Left colon (tissue), 2 donors: Measurements from ENCODE around the gene RFC1. TPM values are rescaled to one million over a fixed set of nuclear protein-coding genes. Genes with fewer than 3 reads are reported as not detected.
A peak's percentile ranks its signal among the peaks of the same experiment; 100 is the strongest.
"Not testable (repeated sequence)": the region's sequence is repeated elsewhere in the genome, so short reads cannot be mapped to it uniquely, and the experiment has no call there.

ENCODE experiments used
- ATAC-seq: fragments of 200-7000 bp; cut with Tn5 transposase; one replicate; pipeline ENCODE4 v1.9.1; 2020; ENCODE audit warnings: mild to moderate bottlenecking, moderate library complexity
- DNase-seq, 2 donors: peaks; one replicate each; pipeline ENCODE4 v3.0.0-alpha.2; 2020
- intact Hi-C, 2 donors: fragments of 100-400 bp; cut with DNase I in 1 of 2; cut with micrococcal nuclease in 1 of 2; formaldehyde crosslinking; loops; one replicate each; pipeline versions ENCODE4 v1.11.2 to v1.14.0; 2022; cut with DNase I, micrococcal nuclease
- long read RNA-seq: library from polyadenylated mRNA; unstranded; transcript quantifications from one replicate; pipeline ENCODE4 v2.0.0, GENCODE V29; 2021
- total RNA-seq, 2 donors: library from RNA; stranded (reverse); fragmentation: NEBNext Ultra II Directional; extraction: Animal tissue kit (Norgen Biotek cat#: 25700); gene quantifications; one replicate each; pipeline ENCODE4 v1.2.1, GENCODE V29; 2021
- donor health status: DM: no; HTN: no; CAD: no.
- donor health status: DM: yes; HTN: yes; CAD: no.

Gene RFC1
- 10 to 100 TPM; 24.0 to 25.2 TPM for total RNA-seq
- long read RNA-seq, full-length matches to known transcripts = 4 of 14 reads
- long read RNA-seq, partial matches to known transcripts = 7 of 14 reads
- long read RNA-seq, other reads (novel, unspliced or antisense) = 3 of 14 reads

- peak; percentile 100 for ATAC-seq
- peak; percentile 91 to 99 for DNase-seq
- intact Hi-C loops = no loop called here
Measured at GRCh38 chr4:39365830-39366771, at the start of gene RFC1. Gene RFC1, minus strand, starts transcription at chr4:39366362. Its CDS starts 121 bp downstream, at chr4:39366241.

GRCh38 chr4:39415678-39416283 lies 49.6 kb upstream of the RFC1 start:
- ATAC-seq (no peak), DNase-seq (no peak)
- intact Hi-C loops = no loop called here

- DNase-seq, ATAC-seq, intact Hi-C loops: not testable (repeated sequence)
Measured at GRCh38 chr4:39411561-39411960, 45.4 kb upstream of the RFC1 start.

GRCh38 chr4:39410415-39410814 lies 44.3 kb upstream of the RFC1 start:
- ATAC-seq (no peak), DNase-seq (no peak)
- intact Hi-C loops = no loop called here

DNA sequence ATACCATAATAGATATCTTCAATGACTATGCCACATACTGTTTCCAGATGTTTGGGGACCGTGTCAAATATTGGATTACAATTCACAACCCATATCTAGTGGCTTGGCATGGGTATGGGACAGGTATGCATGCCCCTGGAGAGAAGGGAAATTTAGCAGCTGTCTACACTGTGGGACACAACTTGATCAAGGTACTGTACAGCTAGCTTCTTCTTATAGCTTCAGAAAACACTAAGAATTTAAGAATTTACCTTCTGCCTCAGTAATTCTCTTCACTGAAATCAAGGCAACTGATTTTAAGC lies 41.4 kb upstream of the RFC1 start:
- intact Hi-C loops = no loop called here
- DNase-seq = no peak
- ATAC-seq = peak; percentile 13

GRCh38 chr4:39406763-39407583 lies 40.8 kb upstream of the RFC1 start, which contains the start of gene KLB:
Gene KLB, plus strand, starts transcription at chr4:39406930. Its CDS starts 20 bp downstream, at chr4:39406950.
- DNase-seq (peak; percentile 42 to 49), ATAC-seq (peak; percentile 100)
- intact Hi-C loops = no loop called here

GRCh38 chr4:39401640-39402039 lies 35.5 kb upstream of the RFC1 start:
- ATAC-seq, DNase-seq, intact Hi-C loops: not testable (repeated sequence)

DNA sequence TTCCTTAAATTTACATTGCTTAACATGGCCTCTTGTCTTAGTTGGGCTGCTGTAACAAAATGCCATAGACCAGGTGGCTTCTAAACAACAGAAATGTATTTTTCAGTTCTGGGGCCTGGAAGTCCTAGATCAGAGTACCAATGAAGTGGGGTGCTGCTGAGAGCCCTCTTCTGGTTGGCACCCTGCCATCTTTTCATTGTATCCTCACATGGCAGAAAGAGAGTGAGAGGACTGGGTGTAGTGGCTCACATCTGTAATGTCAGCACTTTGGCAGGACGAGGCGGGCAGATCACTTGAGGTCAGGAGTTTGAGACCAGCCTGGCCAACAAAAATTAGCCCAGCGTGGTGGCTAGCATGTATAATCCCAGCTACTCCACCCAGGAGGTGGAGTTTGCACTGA lies 28.5 kb upstream of the RFC1 start:
- intact Hi-C loops = no loop called here
- ATAC-seq = no peak
- DNase-seq = no peak

DNA sequence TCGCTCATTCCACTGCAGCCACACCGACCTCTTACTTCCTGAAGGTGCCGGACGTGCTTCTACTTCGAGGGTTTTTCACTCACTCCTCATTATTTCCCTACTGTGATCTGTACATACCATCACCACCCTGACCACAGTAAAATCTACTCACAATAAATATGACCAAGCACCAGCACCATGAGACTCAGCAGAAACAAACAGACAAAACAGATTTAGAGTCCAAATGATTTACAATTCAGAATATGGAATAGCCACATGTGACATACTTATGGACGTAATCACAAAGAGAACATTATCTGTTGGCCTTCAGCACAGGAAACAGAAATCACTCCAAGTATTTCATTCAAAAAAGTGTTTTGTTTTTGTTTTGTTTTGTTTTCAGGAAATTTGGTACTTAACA lies 24.4 kb upstream of the RFC1 start:
- DNase-seq (no peak), ATAC-seq (no peak)
- intact Hi-C loops = no loop called here

- DNase-seq = no peak
- intact Hi-C loops = no loop called here
- ATAC-seq = no peak
Measured at GRCh38 chr4:39384563-39384962, 18.4 kb upstream of the RFC1 start.

DNA sequence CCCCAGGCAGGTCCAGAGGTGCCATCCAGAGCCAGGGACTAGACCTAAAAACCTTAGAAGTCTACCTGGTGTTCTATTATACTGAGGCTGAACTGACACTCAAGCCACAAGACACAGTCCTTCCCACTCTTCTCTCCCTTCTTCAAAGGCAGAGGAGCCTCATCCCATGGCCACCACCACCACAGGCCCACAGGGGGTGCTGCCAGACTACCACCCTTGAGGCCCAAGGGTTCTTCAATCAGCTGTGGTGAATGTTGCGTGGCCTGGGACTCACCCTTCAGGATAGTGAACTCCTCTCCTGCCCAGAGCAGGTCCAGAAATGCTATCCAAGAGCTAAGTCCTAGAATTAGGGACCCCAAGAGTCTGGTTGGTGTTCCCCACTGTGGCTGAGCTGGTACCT lies 17.5 kb upstream of the RFC1 start:
- ATAC-seq (peak; percentile 42), DNase-seq (peak in 1 of 2 donors; percentile 18)
- intact Hi-C loops = no loop called here

DNA sequence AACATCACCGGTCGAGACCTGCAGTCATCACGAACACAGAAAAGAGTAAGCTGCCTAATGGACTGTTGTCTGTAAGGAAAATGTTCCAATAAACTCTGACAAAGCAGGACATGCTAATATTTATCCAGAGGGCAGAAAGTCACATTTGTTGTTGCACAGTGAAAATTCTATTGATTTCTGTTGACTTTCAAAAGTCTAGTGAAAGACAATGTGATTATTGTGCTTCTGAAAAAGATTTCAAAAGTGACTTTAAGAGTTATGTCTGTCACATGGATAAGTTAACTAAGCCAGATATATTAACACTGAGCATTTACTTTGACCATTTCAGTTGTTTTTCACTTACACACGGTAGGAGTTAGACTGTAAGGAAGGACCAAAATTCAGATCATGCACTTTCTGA lies 9.3 kb upstream of the RFC1 start:
- ATAC-seq (no peak), DNase-seq (no peak)
- intact Hi-C loops = no loop called here

DNA sequence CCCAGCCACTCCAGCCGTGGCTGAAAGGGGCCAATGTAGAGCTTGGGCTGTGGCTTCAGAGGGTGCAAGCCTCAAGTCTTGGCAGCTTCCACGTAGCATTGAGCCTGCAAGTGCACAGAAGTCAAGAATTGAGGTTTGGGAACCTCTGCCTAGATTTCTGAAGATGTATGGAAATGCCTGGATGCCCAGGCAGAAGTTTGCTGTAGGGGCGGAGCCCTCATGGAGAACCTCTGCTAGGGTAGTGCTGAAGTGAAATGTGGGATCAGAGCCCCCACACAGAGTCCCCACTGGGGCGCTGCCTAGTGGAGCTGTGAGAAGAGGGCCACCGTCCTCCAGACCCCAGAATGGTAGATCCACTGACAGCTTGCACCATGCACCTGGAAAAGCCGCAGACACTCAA lies 5.0 kb upstream of the RFC1 start:
- ATAC-seq, intact Hi-C loops, DNase-seq: not testable (repeated sequence)

DNA sequence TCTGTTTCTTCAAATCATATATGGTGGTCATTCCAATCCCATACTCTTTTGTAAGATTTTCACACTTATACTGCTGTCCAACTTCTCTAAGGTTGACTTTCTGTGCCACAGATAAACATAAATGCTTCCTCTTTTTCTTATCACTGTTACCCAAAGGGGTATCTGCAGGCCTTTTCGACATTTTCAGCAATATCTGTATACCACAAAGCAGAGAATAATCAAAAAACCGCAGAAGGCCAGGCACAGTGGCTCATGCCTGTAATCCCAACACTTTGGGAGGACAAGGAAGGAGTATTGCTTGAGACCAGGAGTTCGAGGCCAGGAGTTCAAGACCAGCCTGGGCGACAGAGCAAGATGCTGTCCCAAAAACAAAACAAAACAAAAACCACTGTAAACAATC lies 3.1 kb upstream of the RFC1 start:
- no peak for ATAC-seq
- no peak for DNase-seq
- intact Hi-C loops = no loop called here

- ATAC-seq (no peak), DNase-seq (no peak)
- intact Hi-C loops = no loop called here
Measured at GRCh38 chr4:39367166-39367565, 1.0 kb upstream of the RFC1 start.

- ATAC-seq = no peak
- DNase-seq = no peak
- intact Hi-C loops = no loop called here
Measured at GRCh38 chr4:39365360-39365759, 802 bp downstream of the RFC1 start.

- DNase-seq = no peak
- intact Hi-C loops = no loop called here
- ATAC-seq = no peak
Measured at GRCh38 chr4:39363773-39364393, 2.3 kb downstream of the RFC1 start.

- ATAC-seq (no peak), DNase-seq (no peak)
- intact Hi-C loops = no loop called here
Measured at GRCh38 chr4:39362827-39363226, 3.3 kb downstream of the RFC1 start.

DNA sequence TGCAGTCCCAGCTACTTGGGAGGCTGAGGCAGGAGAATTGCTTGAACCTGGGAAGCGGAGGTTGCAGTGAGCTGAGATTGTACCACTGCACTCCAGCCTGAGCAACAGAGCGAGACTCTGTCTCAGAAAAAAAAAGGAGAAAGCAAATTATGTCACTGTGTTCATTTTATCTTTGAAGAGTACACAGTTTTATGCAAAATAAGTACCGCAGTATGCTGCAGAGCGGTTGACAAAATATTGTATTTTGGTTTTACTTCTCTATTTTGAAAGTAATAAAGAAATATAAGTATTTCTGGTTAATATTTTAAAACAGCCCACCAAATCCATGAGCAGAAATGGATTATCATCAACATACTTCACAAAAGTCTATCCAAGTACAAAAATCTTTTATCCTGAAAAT lies 5.6 kb downstream of the RFC1 start:
- DNase-seq = not testable (repeated sequence)

More for the DNA sequence above, 5.6 kb downstream of the RFC1 start:
- intact Hi-C loops, ATAC-seq: not testable (repeated sequence)
